ENCODE measurements around the gene PRX.
A peak's percentile ranks its signal among the peaks of the same experiment; 100 is the strongest.

PRX gene

DNA sequence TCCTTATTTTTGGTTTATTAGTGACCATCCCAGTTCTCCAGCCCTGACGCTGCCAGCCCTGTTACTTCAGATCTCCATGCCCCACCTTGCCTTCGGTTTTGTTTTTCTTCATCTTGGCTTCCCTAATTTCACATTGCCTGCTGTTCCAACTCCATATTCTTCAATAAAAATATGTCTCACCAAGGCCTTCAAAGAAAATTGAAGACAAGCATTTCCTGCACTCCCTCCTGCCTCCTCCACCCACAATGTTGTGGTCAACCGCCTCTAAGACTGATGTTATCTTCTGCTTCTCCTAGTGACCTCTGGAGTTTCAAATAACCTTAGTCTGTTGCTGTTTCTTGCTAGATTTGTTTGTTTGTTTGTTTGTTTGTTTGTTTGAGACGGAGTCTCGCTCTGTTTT, 50.1 kb downstream of the PRX start:
- DNase-seq: no peak

DNA sequence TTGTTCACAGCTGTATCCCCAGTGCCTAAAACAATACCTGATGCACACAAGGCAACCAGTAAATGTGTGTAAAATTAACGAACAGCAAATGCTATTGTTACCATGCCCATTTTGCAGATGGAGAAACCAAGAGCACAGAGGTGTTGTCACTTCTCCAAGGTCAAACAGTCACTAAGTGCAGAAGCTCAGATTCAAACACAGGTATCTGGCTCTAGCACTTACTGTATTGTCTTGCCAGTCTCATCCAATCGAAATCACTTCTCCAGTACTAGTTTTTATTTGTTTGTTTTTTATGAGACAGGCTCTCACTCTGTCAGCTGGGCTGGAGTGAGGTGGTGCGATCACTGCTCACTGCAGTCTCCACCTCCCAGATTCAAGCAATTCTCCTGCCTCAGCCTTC, 51.0 kb downstream of the PRX start:
- DNase-seq: no peak

DNA sequence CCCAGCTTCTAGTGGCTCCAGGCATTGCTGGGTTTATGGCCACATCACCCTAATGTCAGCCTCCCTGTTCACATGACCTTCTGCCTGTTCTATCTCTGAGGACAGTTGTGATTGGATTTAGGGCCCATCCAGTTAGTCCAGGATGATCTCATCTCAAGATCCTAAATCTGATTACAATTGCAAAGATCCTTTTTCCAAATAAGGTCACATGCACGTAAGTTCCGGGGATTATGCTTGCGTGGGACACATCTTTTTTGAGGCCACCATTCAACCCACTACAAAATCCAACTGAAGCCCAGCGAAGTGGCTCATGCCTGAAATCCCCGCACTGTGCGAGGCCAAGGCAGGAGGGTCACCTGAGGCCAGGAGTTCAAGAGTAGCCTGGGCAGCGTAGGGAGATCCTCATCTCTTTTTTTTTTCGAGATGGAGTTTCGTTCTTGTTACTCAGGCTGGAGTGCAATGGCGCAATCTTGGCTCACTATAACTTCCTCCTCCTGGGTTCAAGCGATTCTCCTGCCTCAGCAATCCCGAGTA, 52.4 kb downstream of the PRX start:
- no peak for DNase-seq

DNA sequence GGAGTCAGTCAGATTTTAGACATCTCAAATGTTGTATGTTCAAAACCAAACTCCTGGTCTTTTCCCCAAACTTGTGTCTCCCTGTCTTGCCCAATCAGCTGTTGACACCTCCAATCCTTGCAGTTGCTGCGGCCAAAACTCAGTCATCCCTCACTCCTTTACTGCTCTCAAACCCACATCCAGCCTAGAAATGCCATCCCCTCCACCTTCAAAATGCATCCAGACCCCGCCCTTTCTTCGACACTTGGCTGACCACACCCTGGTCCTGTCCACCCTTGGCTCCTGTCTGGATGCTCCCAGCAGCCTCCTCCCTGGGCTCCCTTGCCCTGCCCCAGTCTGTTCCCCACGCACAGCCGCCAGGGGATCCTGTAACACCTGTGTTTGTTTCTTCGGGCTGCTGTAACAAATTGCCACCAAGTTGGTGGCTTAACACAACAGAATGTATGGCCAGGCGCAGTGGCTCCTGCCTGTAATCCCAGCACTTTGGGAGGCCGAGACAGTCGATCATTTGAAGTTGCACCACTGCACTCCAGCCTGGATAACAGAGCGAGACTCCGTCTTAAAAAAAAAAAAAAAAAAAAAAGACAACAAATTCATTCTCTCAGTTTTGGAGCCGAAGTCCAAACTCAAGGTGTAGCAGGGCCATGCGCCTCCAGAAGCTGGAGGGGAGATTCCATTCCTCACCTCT, 53.0 kb downstream of the PRX start:
- DNase-seq: no peak

DNA sequence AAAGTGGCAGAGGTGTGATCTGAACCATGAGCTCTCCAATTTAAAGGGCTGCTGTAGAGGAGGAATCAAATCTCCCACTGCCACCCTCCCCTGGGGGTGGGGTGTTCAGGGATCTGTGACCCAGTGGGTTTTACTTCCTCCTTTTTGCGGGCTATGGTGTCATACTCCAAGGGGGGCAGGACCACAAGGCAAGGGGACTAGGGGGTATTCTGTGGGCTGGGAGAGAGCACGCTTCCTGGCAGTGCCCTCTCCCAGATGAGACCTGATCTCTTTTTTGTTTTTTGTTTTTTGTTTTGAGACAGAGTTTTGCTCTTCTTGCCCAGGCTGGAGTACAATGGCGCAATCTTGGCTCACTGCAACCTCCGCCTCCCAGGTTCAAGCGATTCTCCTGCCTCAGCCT, 54.4 kb downstream of the PRX start:
- DNase-seq: no peak

DNA sequence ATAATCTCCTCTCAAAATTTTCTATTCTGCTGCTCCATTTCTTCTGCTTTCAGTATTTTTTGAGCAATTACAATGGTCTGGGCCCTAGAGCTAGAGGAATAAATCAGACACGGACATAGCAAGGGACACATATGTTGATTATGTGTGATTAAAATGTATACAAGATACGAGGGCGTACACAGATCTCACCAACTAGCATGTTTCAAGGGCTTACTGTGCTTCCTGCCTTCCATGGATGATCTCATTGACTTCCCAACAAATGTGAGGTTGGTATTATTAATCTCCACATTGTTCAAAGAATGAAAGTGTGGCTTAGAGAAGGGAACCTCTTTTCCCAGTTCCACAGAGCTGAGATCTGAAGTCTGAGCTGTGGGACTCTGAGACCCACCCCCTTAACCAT, 55.5 kb downstream of the PRX start:
- DNase-seq: peak; percentile 22

DNA sequence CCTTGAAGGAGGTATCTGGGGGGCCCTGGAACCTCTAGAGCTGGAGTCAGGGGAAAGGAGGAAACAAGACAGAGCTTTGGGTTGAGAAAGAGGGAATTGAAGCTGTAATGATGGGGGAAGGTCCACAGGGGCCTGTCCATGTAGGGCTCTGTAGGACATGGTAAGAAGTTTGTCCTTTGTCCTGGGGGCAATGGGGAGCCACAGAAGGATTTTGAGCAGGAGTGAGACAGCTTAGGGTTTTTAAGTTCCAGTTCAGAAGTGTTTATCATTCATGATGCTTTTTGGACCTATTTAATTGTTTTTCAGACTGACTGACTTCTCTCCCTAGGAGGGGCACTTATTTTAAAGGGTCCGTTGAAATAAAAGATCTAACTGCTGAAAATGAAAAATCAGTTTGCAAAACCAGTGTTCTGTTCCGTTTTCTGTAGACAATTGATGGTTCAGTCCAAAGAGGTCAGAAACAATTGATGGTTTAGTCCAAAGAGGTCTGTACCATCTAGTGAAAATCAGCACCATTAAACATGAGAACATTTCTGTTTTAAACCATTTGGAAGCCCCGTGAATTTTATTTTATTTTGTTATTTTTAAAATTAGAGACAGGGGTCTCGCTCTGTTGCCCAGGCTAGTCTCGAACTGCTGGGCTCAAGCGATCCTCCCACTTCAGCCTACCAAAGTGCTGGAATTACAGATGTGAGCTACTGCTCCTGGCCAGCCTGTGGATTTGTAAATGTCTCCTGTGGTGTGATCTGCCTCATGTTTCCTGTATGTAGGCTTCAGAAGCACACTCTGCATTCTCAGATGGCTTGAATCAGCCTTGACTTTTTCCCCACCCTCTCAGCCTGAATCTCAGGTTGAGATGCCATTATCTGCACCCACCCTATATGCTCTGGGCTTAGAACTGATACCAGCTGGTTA, 56.2 kb downstream of the PRX start:
- peak; percentile 38 for DNase-seq

GRCh38 chr19:40355975-40356680, 57.0 kb downstream of the PRX start:
- no peak for DNase-seq

DNA sequence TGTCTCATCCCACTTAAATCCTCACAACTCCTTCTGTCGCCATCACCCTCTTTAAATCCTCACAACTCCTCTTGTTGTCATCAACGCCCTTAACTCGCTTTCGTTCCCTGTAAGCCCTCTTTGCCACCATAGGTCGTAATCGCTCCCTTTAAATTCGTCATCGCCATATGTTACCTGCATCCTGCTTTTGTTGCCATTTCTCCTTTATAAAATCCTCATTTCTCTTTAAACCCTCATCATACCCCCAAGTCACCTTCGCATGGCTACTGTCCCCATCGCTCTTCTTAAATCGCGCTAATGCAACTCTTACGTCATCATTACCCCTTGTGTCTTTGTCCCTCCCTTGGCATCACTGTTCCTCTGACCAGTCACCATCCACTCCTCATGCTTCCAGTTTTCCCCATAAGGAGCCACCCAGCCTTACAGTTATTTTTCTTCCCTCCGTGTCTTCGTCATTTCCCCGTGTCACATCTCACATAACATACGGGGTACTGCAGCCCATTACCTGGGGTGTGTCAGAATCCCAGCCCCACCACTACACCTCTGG, 64.1 kb downstream of the PRX start:
- DNase-seq: peak; percentile 13

DNA sequence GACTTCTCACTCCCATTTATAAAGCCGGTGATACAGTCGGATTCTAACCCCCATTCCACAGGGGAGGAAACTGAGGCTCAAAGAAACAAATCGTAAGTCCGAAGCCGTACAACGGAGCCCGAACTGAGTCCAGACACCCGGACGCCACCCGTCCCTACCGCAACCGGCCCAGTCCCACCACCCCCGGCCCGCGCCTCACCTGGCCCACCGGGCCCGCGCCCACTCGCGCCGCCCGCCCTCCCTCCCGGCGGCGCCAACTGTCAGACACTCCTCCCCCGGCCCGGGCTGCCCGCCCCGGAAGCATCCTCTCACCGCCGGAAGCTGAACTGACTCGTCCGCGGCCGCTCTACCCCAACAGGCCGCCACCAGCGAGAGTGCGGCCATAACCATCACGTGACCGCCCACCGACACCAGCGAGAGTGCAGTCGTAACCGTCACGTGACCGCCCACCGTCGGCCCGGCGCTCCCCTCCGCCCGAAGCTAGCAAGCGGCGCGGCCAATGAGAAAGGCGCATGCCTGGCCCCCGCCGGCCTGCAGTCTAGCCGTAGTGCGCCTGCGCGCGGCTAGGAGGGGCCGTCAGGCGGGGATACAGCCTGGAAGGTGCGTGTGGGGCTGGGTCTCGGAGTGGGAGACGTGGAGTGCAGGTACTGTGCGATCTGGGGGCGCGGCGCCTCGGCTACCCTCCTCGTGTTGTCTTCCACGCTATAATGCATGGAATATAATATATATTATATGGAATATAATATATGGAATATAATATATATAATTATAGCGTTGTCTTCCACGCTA, 64.9 kb downstream of the PRX start, which contains the start of the genes C19orf47 and PLD3:
C19orf47 (minus strand) TSS at position 273 of the 789 bp plus-strand sequence. CDS start 6,540 bp downstream, outside the sequence.
PLD3 (plus strand) TSS at position 571 of the 789 bp plus-strand sequence. CDS start 17,789 bp downstream, outside the sequence.
- DNase-seq: peak; percentile 99

DNA sequence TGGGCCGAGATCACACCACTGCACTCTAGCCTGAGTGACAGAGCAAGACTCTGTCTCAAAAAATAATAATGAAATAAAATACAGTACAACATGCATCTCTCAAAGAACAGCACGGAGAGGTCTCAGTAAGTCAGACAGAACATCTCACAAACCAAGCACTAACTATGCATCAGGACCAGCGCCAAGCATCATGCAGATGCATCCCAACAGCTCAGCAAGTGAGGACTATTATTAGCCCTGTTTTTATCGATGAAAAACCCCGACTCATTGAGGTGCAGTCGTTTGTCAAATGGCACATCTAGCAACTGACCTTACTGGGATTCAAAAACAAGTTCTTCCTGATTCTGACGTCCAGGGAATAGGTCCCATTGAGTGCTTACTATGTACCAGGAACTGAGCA, 68.8 kb downstream of the PRX start:
- no peak for DNase-seq

Data from fibroblast of skin of abdomen (primary cell).